Fibroblast of the aortic adventitia (primary cell): ENCODE results near the gene TNFAIP8. TPM values are rescaled to one million over a fixed set of nuclear protein-coding genes. Genes with fewer than 3 reads are reported as not detected.

Experiments
- DNase-seq: peaks from one replicate; pipeline ENCODE4 v3.0.0-alpha.2; 2010; ENCODE audit warnings: low read depth
- H3K4me3 ChIP-seq: 2 replicates; pipeline ENCODE4 v1.5.1; 2011; ENCODE audit warnings: low read depth, mild to moderate bottlenecking, control low read depth, low read length, moderate library complexity
- CTCF ChIP-seq: IDR thresholded peaks from 2 replicates; pipeline ENCODE4 v1.5.1; 2011; ENCODE audit warnings: mild to moderate bottlenecking, low read length, control low read depth, inconsistent platforms; ENCODE audit not compliant: insufficient read depth
- total RNA-seq: library from RNA; depleted of rRNA; stranded (reverse); fragments of >200 nt; gene quantifications from 2 replicates; pipeline ENCODE4 v1.2.3, GENCODE V29; 2012; ENCODE audit warnings: low replicate concordance

TNFAIP8 gene
- total RNA-seq, 1 donor, result 33.3 TPM

DNA sequence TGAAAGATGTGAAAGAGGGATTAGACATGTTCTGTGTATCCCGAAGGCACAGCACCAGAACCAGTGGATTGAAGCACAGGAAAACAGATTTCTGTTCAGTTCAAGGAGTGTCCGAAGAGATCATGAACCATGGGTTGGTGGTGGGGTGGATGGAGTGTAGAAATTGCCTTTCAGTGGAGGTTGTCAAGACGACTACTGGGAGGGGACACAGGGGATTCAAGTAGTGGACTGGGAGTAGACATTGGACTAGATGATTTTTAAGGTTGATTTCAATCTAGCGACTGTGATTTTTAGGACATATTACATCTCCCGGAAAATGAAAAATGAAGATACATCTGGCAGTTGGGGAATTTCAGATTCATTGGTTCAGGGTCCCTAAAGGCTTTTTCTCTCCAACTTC is 35.9 kb upstream of the TNFAIP8 start:
- TF ChIP-seq CTCF, result no peak
- no peak overlapping the region for H3K4me3 ChIP-seq
- DNase-seq, result no peak

DNA sequence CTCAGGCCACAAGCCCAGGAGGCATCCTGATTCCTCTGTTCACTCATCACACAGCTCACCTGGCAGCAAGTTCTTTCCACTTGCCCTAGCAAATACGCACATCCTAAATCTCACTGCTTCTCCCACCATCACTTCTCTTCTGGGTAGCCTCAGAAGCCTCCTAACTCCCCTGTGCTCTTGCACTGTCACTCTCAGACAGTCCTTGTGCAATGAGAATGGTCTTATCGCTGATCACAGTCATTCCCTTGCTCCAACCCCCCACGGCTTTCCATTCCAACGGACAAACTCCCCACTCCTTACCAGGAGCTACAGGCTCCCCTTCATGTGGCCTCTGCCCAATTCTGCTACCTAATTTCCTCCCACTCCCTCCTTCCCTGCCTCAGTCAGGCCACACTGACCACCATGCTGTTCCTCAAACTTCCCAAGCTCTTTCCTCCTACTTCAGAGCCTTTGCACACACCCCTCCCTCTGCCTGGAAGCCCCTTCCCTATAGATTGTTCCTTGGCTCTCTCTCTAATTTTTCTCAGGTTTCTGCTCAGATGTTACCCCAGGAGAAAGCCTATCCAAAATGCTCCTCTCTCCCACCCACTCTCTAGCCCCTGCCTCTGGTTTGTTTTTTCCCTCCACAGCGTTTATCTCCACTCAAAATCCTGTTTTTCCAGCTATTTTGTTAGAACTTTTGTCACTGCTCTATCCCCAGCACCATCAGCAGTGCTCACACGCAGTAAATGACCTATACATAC is 34.1 kb upstream of the TNFAIP8 start:
- no peak for TF ChIP-seq CTCF
- no peak for DNase-seq

GRCh38 chr5:119322312-119322947 is 33.4 kb upstream of the TNFAIP8 start:
- no peak for DNase-seq
- H3K4me3 ChIP-seq, result no peak overlapping the region
- TF ChIP-seq CTCF, result no peak

More for the DNA sequence above, 34.1 kb upstream of the TNFAIP8 start:
- no peak overlapping the region for H3K4me3 ChIP-seq

DNA sequence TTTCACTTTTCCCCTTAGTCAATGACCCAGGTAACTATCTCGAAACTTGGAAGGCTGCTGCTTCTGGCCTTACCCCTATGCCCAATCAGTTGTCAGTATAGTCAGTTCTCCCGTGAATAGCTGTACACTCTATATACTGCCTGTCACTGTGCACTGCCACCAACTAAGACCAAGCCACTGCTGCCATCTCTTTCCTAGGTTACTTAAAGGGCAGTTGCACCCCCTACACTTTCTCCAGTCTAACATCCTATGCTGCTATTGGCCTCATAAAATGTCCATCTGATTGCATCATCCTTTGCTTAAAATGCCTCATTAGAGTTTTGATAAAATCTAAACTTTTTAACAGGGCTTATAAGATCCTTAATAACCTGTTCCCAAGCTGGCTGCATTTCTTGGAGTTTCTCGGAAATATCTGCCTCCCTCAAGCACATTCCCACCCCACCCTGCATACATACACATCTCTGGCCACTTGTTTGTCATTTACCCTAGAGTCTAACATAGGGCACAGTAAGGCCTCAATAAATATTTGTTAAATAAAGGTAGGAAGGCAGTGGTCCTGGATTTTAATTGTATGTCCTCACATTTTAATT is 32.8 kb upstream of the TNFAIP8 start:
- TF ChIP-seq CTCF, result no peak
- peak; percentile 71 for DNase-seq
- no peak overlapping the region for H3K4me3 ChIP-seq

DNA sequence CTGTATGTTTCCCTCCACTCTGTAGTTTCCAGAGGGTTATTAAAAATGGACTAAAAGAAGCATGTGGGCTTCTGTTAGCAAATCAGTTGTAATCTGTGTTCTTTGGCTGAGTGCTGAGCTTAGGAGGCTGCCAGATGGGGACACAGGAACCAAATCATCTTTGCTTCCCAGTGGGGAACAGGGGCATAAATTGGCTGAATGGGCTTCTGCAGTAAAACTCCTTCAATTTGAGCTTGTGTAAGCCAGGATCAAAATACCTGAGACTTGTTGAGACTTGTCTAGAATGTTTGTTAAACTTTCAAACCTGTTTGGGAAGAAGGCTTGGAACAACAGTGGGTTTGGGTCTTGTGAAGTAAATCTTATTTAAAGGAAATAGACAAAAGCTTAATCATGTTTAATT is 32.2 kb upstream of the TNFAIP8 start:
- H3K4me3 ChIP-seq, result no peak overlapping the region
- peak; percentile 75 for DNase-seq
- no peak for TF ChIP-seq CTCF

GRCh38 chr5:119324842-119325241 is 31.0 kb upstream of the TNFAIP8 start:
- DNase-seq, result no peak
- no peak overlapping the region for H3K4me3 ChIP-seq
- no peak for TF ChIP-seq CTCF
